Rectal smooth muscle tissue (tissue), 1 donor: ENCODE data around the gene IFNAR1.

Experiments
- H3K27ac ChIP-seq: one replicate; pipeline ENCODE4 v1.7.0; 2013; ENCODE audit warnings: low read depth, low read length, inconsistent platforms
- H3K27me3 ChIP-seq: one replicate; pipeline ENCODE4 v1.7.0; 2013; ENCODE audit warnings: low read length; ENCODE audit not compliant: control insufficient read depth, insufficient read depth
- H3K36me3 ChIP-seq: one replicate; pipeline ENCODE4 v1.7.0; 2013; ENCODE audit warnings: low read length; ENCODE audit not compliant: control insufficient read depth, insufficient read depth
- H3K4me1 ChIP-seq: one replicate; pipeline ENCODE4 v1.7.0; 2013; ENCODE audit warnings: low read length; ENCODE audit not compliant: control insufficient read depth, insufficient read depth
- H3K4me3 ChIP-seq: one replicate; pipeline ENCODE4 v1.7.0; 2013; ENCODE audit warnings: low read length
- H3K9ac ChIP-seq: one replicate; pipeline ENCODE4 v1.7.0; 2013; ENCODE audit warnings: low read length

The IFNAR1 gene

DNA sequence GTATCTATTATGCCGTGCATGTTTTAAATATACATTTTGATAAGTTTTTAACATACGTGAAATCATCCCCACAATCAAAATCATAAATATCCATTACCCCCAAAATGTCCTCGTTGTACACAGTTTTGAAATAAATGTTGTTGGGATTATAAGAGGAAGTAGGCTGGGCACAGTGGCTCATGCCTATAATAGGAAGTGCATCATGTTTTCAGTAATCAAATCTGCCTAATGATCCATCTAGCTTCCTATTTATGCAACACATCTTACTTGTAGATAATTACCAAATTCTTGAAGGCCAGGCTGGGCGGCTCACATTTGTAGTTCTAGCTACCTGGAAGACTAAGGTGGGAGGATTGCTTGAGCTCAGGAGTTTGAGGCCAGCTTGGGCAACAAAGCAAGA lies 63.4 kb downstream of the IFNAR1 start:
- Histone ChIP-seq H3K27ac (no peak overlapping the region), H3K36me3 (no peaks in the 10 kb centered on the region), H3K9ac (no peak overlapping the region), H3K4me3 (no peak overlapping the region), H3K27me3 (no peaks in the 10 kb centered on the region), H3K4me1 (no peaks in the 10 kb centered on the region)

DNA sequence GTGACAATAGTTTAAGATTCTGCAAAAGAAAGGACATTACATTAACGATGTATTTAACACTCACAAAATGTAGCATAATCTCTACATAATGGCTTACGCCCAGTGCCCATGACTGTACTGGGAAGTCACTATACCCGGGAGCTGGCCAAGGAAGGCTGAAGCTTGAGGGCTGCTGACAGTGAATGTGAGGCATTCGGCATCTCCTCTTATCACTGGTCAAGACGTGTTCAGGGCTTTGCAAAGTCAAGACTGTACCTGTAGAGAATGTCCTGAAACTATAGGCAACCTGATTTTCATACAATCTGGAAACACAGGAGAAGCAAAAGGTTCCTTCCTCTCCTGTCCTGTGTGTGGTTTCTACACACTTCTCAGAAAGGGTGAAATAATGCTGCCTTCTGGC lies 65.7 kb downstream of the IFNAR1 start:
- Histone ChIP-seq H3K27ac (no peak overlapping the region), H3K4me3 (no peak overlapping the region), H3K36me3 (no peaks in the 10 kb centered on the region), H3K4me1 (no peaks in the 10 kb centered on the region), H3K27me3 (no peaks in the 10 kb centered on the region), H3K9ac (no peak overlapping the region)

DNA sequence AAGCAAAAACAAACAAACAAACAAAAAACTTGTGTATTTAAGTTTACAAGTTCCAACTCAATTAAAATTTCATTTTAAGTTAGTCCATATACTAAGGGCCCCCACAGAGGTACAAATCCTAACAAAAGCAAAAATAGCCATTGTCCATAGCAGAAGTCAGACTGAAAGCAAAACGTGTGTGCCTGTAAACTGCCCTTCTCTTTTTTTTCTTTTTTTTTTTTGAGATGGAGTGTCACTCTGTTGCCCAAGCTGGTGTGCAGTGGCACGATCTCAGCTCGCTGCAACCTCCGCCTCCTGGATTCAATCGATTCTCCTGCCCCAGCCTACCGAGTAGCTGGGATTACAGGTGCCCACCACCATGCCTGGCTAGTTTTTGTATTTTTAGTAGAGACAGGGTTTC lies 66.9 kb downstream of the IFNAR1 start:
- Histone ChIP-seq H3K36me3 (no peaks in the 10 kb centered on the region), H3K4me1 (no peaks in the 10 kb centered on the region), H3K9ac (no peak overlapping the region), H3K27ac (no peak overlapping the region), H3K27me3 (no peaks in the 10 kb centered on the region), H3K4me3 (no peak overlapping the region)

DNA sequence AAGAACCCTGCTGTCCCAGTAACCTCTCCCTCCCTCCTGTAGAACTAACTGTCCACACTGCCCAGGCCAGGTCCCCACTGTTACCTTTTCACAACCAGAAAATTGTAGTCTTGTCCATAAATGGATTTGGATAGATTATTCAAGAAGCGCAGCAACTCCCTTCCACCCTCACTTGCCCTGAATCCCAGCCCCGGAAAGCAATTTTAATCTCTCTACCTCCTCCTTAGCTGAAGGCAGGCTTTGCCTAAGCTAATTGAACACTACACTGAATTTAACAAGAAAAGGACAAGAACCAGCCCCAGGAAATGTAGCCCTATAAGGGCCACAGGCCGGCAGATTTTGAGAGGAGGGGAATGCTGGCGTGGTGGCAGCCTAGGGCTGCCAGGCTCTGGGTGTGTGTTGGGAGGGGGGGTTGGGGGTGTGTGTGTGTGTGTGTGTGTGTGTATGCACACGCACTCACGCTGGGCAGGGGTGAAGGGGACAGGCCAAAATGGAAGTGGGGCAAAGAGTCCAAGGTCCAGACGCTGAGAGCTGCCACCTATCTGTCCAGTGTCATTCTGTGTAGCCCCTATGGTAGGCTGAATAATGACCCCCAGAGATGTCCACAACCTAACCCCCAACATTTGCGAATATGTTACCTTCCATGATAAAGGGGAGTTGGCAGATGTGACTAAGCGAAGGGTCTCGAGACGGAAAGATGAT lies 67.7 kb downstream of the IFNAR1 start:
- no peak overlapping the region for H3K27ac ChIP-seq
- no peaks in the 10 kb centered on the region for H3K36me3 ChIP-seq
- H3K9ac ChIP-seq = no peak overlapping the region
- H3K4me1 ChIP-seq = no peaks in the 10 kb centered on the region
- H3K27me3 ChIP-seq = no peaks in the 10 kb centered on the region
- no peak overlapping the region for H3K4me3 ChIP-seq

DNA sequence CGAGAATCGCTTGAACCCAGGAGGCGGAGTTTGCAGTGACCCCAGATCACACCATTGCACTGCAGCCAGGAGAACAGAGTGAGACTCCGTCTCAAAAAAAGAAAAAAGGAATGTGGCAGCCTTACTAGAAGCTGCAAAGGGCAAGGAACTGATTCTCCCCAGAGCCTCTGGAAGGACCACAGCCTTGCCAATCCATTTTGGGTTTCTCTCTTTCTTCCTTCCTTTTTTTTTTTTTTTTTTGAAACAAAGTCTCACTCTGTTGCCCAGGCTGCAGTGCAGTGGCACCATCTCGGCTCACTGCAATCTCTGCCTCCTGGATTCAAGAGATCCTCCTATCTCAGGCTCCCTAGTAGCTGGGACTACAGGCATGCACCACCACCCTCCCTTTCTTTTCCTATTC lies 68.6 kb downstream of the IFNAR1 start:
- no peaks in the 10 kb centered on the region for H3K36me3 ChIP-seq
- H3K4me3 ChIP-seq = no peak overlapping the region
- H3K9ac ChIP-seq = no peak overlapping the region
- H3K27me3 ChIP-seq = no peaks in the 10 kb centered on the region
- no peaks in the 10 kb centered on the region for H3K4me1 ChIP-seq
- no peak overlapping the region for H3K27ac ChIP-seq

DNA sequence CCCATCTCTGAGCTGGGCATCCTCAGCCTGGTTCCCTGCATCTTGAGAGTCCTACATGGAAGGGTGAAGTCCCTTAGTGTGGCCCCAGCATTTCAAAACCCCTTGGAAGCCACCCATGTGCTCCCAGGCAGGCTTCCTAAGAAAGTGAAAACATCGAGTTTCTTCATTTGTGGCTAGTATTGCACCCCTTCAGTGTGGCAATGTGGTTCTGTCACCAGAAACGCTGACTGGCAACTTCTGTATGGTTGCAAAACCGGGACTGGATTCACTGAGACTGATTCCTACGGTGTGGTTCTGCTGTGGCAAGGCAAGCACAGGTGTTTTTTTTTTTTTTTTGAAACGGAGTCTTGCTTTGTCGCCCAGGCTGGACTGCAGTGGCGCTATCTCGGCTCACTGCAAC lies 69.5 kb downstream of the IFNAR1 start:
- Histone ChIP-seq H3K36me3 (no peaks in the 10 kb centered on the region), H3K4me3 (no peak overlapping the region), H3K27ac (no peak overlapping the region), H3K9ac (no peak overlapping the region), H3K4me1 (no peaks in the 10 kb centered on the region), H3K27me3 (no peaks in the 10 kb centered on the region)

DNA sequence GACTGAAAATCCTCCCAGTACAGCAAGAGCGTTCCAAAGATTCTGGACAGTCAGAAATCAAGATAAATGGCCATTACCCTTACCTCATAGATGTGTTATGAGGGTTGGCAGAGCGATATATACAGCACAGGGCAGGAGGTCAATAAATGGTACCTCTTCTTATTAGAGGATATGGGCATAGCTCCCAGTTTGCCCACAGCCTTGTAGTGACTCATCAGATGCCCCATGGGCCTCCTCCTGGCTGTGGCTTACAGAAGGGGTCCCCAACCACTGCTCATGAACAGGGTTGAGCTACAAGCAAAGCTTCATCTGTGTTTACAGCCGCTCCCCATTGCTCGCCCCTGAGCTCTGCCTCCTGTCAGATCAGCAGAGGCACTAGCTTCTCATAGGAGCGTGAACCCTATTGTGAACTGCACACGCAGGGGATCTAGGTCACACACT lies 71.1 kb downstream of the IFNAR1 start:
- Histone ChIP-seq H3K36me3 (no peaks in the 10 kb centered on the region), H3K27ac (no peak overlapping the region), H3K4me3 (no peak overlapping the region), H3K4me1 (no peaks in the 10 kb centered on the region), H3K9ac (no peak overlapping the region), H3K27me3 (no peaks in the 10 kb centered on the region)

DNA sequence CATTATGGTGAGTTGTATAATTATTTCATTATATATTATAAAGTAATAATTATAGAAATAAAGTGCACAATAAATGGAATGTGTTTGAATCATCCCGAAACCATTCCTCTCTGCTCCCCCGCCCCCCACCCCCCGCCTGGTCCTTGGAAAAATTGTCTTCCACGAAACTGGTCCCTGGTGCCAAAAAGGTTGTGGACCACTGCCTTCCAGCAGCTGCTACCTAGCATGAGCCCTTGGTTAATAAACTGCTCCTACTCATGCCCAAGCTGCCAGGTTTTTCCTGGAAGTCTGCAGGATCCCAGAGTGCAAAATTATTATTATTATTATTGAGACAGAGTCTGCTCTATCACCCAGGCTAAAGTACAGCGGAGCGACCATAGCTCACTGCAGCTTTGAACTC lies 71.7 kb downstream of the IFNAR1 start:
- Histone ChIP-seq H3K27ac (no peak overlapping the region), H3K4me3 (no peak overlapping the region), H3K27me3 (no peaks in the 10 kb centered on the region), H3K4me1 (no peaks in the 10 kb centered on the region), H3K36me3 (no peaks in the 10 kb centered on the region), H3K9ac (no peak overlapping the region)

DNA sequence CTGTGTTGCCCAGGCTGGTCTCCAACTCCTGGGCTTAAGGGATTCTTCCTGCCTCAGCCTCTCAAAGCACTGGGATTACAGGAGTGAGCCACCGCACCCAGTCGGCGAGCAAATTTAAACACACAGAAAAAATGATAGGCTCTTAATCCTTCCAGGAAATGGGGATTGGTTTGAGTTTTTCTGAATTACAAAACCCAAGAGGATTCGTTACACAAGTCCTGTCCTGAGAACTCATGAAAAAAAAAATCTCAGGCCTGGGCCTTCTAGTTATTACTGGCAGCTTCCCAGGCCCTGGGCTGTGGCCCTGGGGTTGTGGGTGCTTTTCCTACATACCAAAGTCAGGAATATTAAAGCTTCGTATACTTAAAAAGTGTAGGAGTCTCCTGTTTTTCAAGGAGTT lies 72.2 kb downstream of the IFNAR1 start:
- H3K27ac ChIP-seq = no peak overlapping the region
- no peak overlapping the region for H3K9ac ChIP-seq
- no peaks in the 10 kb centered on the region for H3K4me1 ChIP-seq
- H3K27me3 ChIP-seq = no peaks in the 10 kb centered on the region
- H3K4me3 ChIP-seq = no peak overlapping the region
- H3K36me3 ChIP-seq = no peaks in the 10 kb centered on the region

DNA sequence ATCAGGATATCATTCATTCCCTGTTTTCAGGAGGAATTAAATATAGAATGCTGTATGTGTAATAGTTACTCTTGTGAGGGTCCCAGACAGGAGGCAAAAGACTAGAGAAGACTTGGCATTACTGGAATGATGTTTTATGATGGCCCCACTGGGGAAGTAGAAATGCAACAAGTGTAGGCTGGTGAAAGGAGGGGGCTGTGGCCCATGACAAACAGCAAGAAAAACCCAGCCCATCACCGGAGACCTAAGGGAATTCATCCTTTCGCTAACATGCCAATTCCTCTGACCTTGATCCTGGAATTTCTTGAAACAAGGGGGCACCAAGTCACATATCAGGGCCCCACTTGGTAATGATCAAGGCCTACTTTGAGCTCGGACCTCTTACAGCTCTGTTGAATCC lies 72.9 kb downstream of the IFNAR1 start:
- no peaks in the 10 kb centered on the region for H3K27me3 ChIP-seq
- H3K36me3 ChIP-seq = no peaks in the 10 kb centered on the region
- H3K4me1 ChIP-seq = no peaks in the 10 kb centered on the region
- no peak overlapping the region for H3K27ac ChIP-seq
- H3K4me3 ChIP-seq = no peak overlapping the region
- H3K9ac ChIP-seq = no peak overlapping the region

DNA sequence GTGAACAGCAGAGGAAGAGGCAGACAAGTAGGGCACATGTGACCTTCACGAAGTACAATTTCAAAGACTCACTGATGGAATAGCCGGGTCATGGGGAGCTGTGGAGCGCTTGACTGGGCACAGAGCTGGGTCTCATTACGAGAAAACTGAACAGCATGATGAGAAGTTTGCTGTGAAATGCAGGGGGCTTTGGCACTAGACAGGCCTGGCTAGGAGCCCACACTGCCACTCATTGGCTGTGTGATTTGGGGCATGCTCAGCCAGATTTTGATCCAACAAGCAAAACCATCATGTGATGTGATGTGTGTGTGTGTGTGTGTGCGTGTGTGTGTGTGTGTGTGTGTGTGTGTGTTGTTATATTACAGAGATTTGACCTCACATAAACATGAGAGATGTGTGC lies 73.6 kb downstream of the IFNAR1 start:
- H3K4me1 ChIP-seq = no peaks in the 10 kb centered on the region
- H3K9ac ChIP-seq = no peak overlapping the region
- no peaks in the 10 kb centered on the region for H3K36me3 ChIP-seq
- H3K4me3 ChIP-seq = no peak overlapping the region
- H3K27me3 ChIP-seq = no peaks in the 10 kb centered on the region
- H3K27ac ChIP-seq = no peak overlapping the region

DNA sequence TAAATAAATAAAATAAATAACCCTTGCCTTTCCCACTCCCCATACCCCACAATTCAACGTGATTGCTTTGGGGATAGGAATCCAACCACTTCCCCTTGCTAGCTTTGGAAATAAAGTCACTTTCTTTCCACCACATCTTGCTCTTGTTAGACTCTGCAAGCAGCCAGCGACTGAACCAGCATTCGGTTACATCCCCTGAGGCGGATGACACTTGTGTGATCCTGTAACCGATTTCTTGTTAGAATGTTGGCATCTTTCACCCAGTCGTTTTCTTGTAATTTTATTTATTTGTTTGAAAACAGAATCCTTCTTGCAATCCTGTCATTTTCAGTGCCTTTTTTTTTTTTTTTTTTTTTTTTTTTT lies 76.8 kb downstream of the IFNAR1 start:
- Histone ChIP-seq H3K27me3 (no peaks in the 10 kb centered on the region), H3K4me1 (no peaks in the 10 kb centered on the region), H3K4me3 (no peak overlapping the region), H3K27ac (no peak overlapping the region), H3K36me3 (no peaks in the 10 kb centered on the region), H3K9ac (no peak overlapping the region)
